Measurements from ENCODE around the gene TMA7B. TPM values are rescaled to one million over a fixed set of nuclear protein-coding genes. Genes with fewer than 3 reads are reported as not detected.

TMA7B gene
- total and polyA plus RNA-seq, 2 of the 4 experiments (the other 2 are of a cell fraction) = not detected

GRCh38 chr22:39935116-39935515 lies 25.1 kb upstream of the TMA7B start:
- POLR2A ChIA-PET (ENCODE audit: unreplicated experiment) = no interaction called here

More at GRCh38 chr22:39935116-39935515, 25.1 kb upstream of the TMA7B start:
- Histone ChIP-seq H2BK120ac (ENCODE audit: low read depth, low read length) (no peak overlapping the region), H3K9me3 (ENCODE audit: control insufficient read depth, insufficient read depth, low read length) (no peaks in the 10 kb centered on the region), H3K27me3 (ENCODE audit: control insufficient read depth, insufficient read depth, low read length) (peaks cover 73% of the 10 kb centered on the region), H3K18ac (ENCODE audit: low read depth, low read length) (no peak overlapping the region), H2BK20ac (ENCODE audit: low read depth, low read length) (no peak overlapping the region), H3K9ac (ENCODE audit: low read depth, low read length) (no peak overlapping the region), H3K4me2 (ENCODE audit: low read depth, low read length) (no peak overlapping the region), H3K23ac (ENCODE audit: low read depth, low read length) (no peak overlapping the region), H3K4me1 (ENCODE audit: control insufficient read depth, insufficient read depth, low read length) (no peaks in the 10 kb centered on the region), H3K9me1 (ENCODE audit: insufficient read depth, low read length) (no peaks in the 10 kb centered on the region), H4K91ac (ENCODE audit: insufficient read depth, low read depth, low read length) (no peak overlapping the region), H3K27ac (ENCODE audit: insufficient read depth, low read length) (no peak overlapping the region), H4K20me1 (ENCODE audit: insufficient read depth, low read length) (no peaks in the 10 kb centered on the region), H2AK5ac (ENCODE audit: low read depth, low read length) (no peak overlapping the region), H3K4ac (ENCODE audit: low read depth, low read length) (no peak overlapping the region), H2AK9ac (replicated peaks; ENCODE audit: low read depth, low read length, poor library complexity) (no peak overlapping the region), H4K8ac (ENCODE audit: low read depth in 2 of 2, low read length in 2 of 2) (no peak overlapping the region), H2BK15ac (ENCODE audit: low read depth, low read length) (no peak overlapping the region), H3K79me1 (ENCODE audit: low read depth in 1 of 2, low read length in 2 of 2) (no peaks in the 10 kb centered on the region), H3K14ac (replicated peaks; ENCODE audit: low read depth, low read length) (no peak overlapping the region), H3K36me3 (ENCODE audit: control insufficient read depth, insufficient read depth, low read length) (no peaks in the 10 kb centered on the region), H3K4me3 (ENCODE audit: insufficient read depth, low read depth, low read length) (no peak overlapping the region), H2BK5ac (ENCODE audit: low read depth, low read length, poor library complexity, severe bottlenecking) (no peak overlapping the region), H2AFZ (replicated peaks; ENCODE audit: low read length, poor library complexity) (no peak overlapping the region), H3K56ac (ENCODE audit: extremely low read depth, insufficient read depth, low read length) (no peak overlapping the region), H4K5ac (ENCODE audit: low read depth, low read length) (no peak overlapping the region)
- in situ Hi-C loops (cut with MboI; ENCODE audit: low sequenced_read_pairs) (no loop called here), intact Hi-C loops (cut with micrococcal nuclease) (no loop called here), dilution Hi-C loops (cut with HindIII; ENCODE audit: low sequenced_read_pairs, unreplicated experiment) (no loop called here)
- TF ChIP-seq NFE2L2 (IDR thresholded peaks at IDR 0.05; ENCODE audit: low read depth, low read length) (no peak), RCOR1 (IDR thresholded peaks at IDR 0.05; ENCODE audit: insufficient replicate concordance, low read length) (no peak), FOS (IDR thresholded peaks at IDR 0.05; ENCODE audit: low read depth, low read length) (no peak), RAD21 (IDR thresholded peaks at IDR 0.05; ENCODE audit: low read length) (no peak), ELK1 (IDR thresholded peaks at IDR 0.05; ENCODE audit: borderline replicate concordance, low read depth, low read length) (no peak), CEBPB (IDR thresholded peaks at IDR 0.05; ENCODE audit: low read depth, low read length) (no peak), MAFK (IDR thresholded peaks at IDR 0.05; ENCODE audit: low read depth, low read length) (no peak), CHD1 (IDR thresholded peaks at IDR 0.05; ENCODE audit: low read depth, low read length) (no peak), MXI1 (IDR thresholded peaks at IDR 0.05; ENCODE audit: borderline replicate concordance, low read depth, low read length) (no peak), POLR2A (IDR thresholded peaks at IDR 0.05; ENCODE audit: low read depth, low read length) (no peak), USF2 (IDR thresholded peaks at IDR 0.05; ENCODE audit: low read depth, low read length) (no peak), BHLHE40 (IDR thresholded peaks at IDR 0.05; ENCODE audit: low read depth, low read length) (no peak), RFX5 (IDR thresholded peaks at IDR 0.05; ENCODE audit: low read depth, low read length) (no peak), SMC3 (IDR thresholded peaks at IDR 0.05; ENCODE audit: low read depth, low read length) (no peak), MAZ (IDR thresholded peaks at IDR 0.05; ENCODE audit: borderline replicate concordance, low read depth, low read length) (no peak)
- TF ChIP-seq, protein P1, sequence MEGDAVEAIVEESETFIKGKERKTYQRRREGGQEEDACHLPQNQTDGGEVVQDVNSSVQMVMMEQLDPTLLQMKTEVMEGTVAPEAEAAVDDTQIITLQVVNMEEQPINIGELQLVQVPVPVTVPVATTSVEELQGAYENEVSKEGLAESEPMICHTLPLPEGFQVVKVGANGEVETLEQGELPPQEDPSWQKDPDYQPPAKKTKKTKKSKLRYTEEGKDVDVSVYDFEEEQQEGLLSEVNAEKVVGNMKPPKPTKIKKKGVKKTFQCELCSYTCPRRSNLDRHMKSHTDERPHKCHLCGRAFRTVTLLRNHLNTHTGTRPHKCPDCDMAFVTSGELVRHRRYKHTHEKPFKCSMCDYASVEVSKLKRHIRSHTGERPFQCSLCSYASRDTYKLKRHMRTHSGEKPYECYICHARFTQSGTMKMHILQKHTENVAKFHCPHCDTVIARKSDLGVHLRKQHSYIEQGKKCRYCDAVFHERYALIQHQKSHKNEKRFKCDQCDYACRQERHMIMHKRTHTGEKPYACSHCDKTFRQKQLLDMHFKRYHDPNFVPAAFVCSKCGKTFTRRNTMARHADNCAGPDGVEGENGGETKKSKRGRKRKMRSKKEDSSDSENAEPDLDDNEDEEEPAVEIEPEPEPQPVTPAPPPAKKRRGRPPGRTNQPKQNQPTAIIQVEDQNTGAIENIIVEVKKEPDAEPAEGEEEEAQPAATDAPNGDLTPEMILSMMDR (conservative IDR thresholded peaks at IDR 0.05; ENCODE audit: low read depth, low read length) = no peak
- ATAC-seq (ENCODE audit: low read depth) = no peak
- no TSS peak for BruUV-seq (replicated peaks)
- DNase-seq = no peak
- no CpG with 5 or more reads among the region's 4 CpGs for WGBS, 2 experiments (ENCODE audit: extremely low coverage in 2 of 2, insufficient read length in 1 of 2)
- CTCF ChIA-PET = interaction anchor here (1.6 kb wide), 1 partner anchor 12 kb away, joined by 3 read pairs; no protein-coding TSS in a partner anchor
